ENCODE measurements around the gene IFNA8. TPM values are rescaled to one million over a fixed set of nuclear protein-coding genes. Genes with fewer than 3 reads are reported as not detected.
"Not testable (repeated sequence)": the region's sequence is repeated elsewhere in the genome, so short reads cannot be mapped to it uniquely, and the experiment has no call there.

Gene IFNA8
- total RNA-seq, 1 donor from 2014 or later: not detected

- H3K9me3 Mint-ChIP-seq: peaks cover 5% of the 10 kb centered on the region
- H3K36me3 Mint-ChIP-seq: no peaks in the 10 kb centered on the region
- no peaks in the 10 kb centered on the region for H3K4me1 Mint-ChIP-seq
- no peaks in the 10 kb centered on the region for H4K20me1 ChIP-seq (ENCODE audit: low read depth)
- no peaks in the 10 kb centered on the region for H3F3A ChIP-seq (ENCODE audit: low read depth)
- H3K79me2 ChIP-seq (ENCODE audit: low read depth): no peaks in the 10 kb centered on the region
- H3K27me3 Mint-ChIP-seq (ENCODE audit: insufficient read depth, low read depth): peaks cover 5% of the 10 kb centered on the region
- no peak for DNase-seq (ENCODE audit: low spot score)
- no peaks in the 10 kb centered on the region for H3K9me3 ChIP-seq (ENCODE audit: low read depth)
- H3K4me1 ChIP-seq: no peaks in the 10 kb centered on the region
- H3K9ac ChIP-seq: no peak overlapping the region
- TF ChIP-seq EZH2phosphoT487 (IDR thresholded peaks at IDR 0.05): no peak
- TF ChIP-seq EZH2 (IDR thresholded peaks at IDR 0.05): no peak
- no peak for TF ChIP-seq CTCF (IDR thresholded peaks at IDR 0.05)
- H3K4me2 ChIP-seq: no peak overlapping the region
- no peak overlapping the region for H3K4me3 ChIP-seq
- H3K36me3 ChIP-seq: no peaks in the 10 kb centered on the region
- H2AFZ ChIP-seq (replicated peaks): no peak overlapping the region
- no peak overlapping the region for H3K4me3 Mint-ChIP-seq
- no peak overlapping the region for H3K27ac ChIP-seq
- no peaks in the 10 kb centered on the region for H3K27me3 ChIP-seq
- H3K27ac Mint-ChIP-seq: no peak overlapping the region
These were observed 35.1 kb downstream of the IFNA8 start for GRCh38 chr9:21443849-21444625.

- H3K9ac ChIP-seq; H3K27ac Mint-ChIP-seq; H3K36me3 ChIP-seq; H3K27ac ChIP-seq; H3K27me3 Mint-ChIP-seq (ENCODE audit: insufficient read depth, low read depth); H3K4me3 ChIP-seq; H3K4me1 Mint-ChIP-seq; H2AFZ ChIP-seq (replicated peaks); DNase-seq (ENCODE audit: low spot score); H3K4me1 ChIP-seq; H3K36me3 Mint-ChIP-seq; H3K4me3 Mint-ChIP-seq; H3K4me2 ChIP-seq; H3F3A ChIP-seq (ENCODE audit: low read depth); H3K27me3 ChIP-seq; H3K79me2 ChIP-seq (ENCODE audit: low read depth); H4K20me1 ChIP-seq (ENCODE audit: low read depth); H3K9me3 ChIP-seq (ENCODE audit: low read depth); H3K9me3 Mint-ChIP-seq: not testable (repeated sequence)
These were observed 40.4 kb downstream of the IFNA8 start for GRCh38 chr9:21449312-21449711.

GRCh38 chr9:21450733-21451394 is 41.9 kb downstream of the IFNA8 start:
- H3K4me1 ChIP-seq: no peaks in the 10 kb centered on the region
- H3F3A ChIP-seq (ENCODE audit: low read depth): no peaks in the 10 kb centered on the region
- no peaks in the 10 kb centered on the region for H3K27me3 ChIP-seq
- Mint-ChIP-seq H3K4me3 (no peak overlapping the region), H3K27me3 (ENCODE audit: insufficient read depth, low read depth) (peaks cover 7% of the 10 kb centered on the region), H3K4me1 (no peaks in the 10 kb centered on the region), H3K27ac (no peak overlapping the region), H3K9me3 (no peaks in the 10 kb centered on the region), H3K36me3 (no peaks in the 10 kb centered on the region)
- no peak overlapping the region for H3K9ac ChIP-seq
- no peaks in the 10 kb centered on the region for H3K36me3 ChIP-seq
- H3K4me3 ChIP-seq: no peak overlapping the region
- no peak overlapping the region for H2AFZ ChIP-seq (replicated peaks)
- no peaks in the 10 kb centered on the region for H4K20me1 ChIP-seq (ENCODE audit: low read depth)
- no peak overlapping the region for H3K27ac ChIP-seq
- TF ChIP-seq EZH2 (IDR thresholded peaks at IDR 0.05) (no peak), EZH2phosphoT487 (IDR thresholded peaks at IDR 0.05) (no peak), CTCF (IDR thresholded peaks at IDR 0.05) (no peak)
- no peaks in the 10 kb centered on the region for H3K9me3 ChIP-seq (ENCODE audit: low read depth)
- H3K79me2 ChIP-seq (ENCODE audit: low read depth): no peaks in the 10 kb centered on the region
- DNase-seq (ENCODE audit: low spot score): no peak
- no peak overlapping the region for H3K4me2 ChIP-seq

- TF ChIP-seq CTCF (IDR thresholded peaks at IDR 0.05) (no peak), EZH2phosphoT487 (IDR thresholded peaks at IDR 0.05) (no peak), EZH2 (IDR thresholded peaks at IDR 0.05) (no peak)
These were observed 43.8 kb downstream of the IFNA8 start for GRCh38 chr9:21452681-21453080.

More at GRCh38 chr9:21452681-21453080, 43.8 kb downstream of the IFNA8 start:
- Mint-ChIP-seq H3K27ac (no peak overlapping the region), H3K9me3 (no peaks in the 10 kb centered on the region), H3K4me3 (no peak overlapping the region), H3K36me3 (no peaks in the 10 kb centered on the region), H3K27me3 (ENCODE audit: insufficient read depth, low read depth) (peaks cover 7% of the 10 kb centered on the region), H3K4me1 (no peaks in the 10 kb centered on the region)
- Histone ChIP-seq H3F3A (ENCODE audit: low read depth) (no peaks in the 10 kb centered on the region), H3K9ac (no peak overlapping the region), H3K36me3 (no peaks in the 10 kb centered on the region), H3K9me3 (ENCODE audit: low read depth) (no peaks in the 10 kb centered on the region), H2AFZ (replicated peaks) (no peak overlapping the region), H3K4me3 (no peak overlapping the region), H3K27ac (no peak overlapping the region), H3K27me3 (no peaks in the 10 kb centered on the region), H3K4me1 (no peaks in the 10 kb centered on the region), H3K79me2 (ENCODE audit: low read depth) (no peaks in the 10 kb centered on the region), H4K20me1 (ENCODE audit: low read depth) (no peaks in the 10 kb centered on the region), H3K4me2 (no peak overlapping the region)
- DNase-seq (ENCODE audit: low spot score): no peak
